ENCODE results near the gene RPS6KA1. TPM values are rescaled to one million over a fixed set of nuclear protein-coding genes. Genes with fewer than 3 reads are reported as not detected.
A peak's percentile ranks its signal among the peaks of the same experiment; 100 is the strongest.

RPS6KA1 gene
- total RNA-seq, 2 experiments from 2014 or later: 29.1 to 29.6 TPM

GRCh38 chr1:26533951-26534509, 4.5 kb downstream of the RPS6KA1 start:
- Mint-ChIP-seq H3K27me3 (no peaks in the 10 kb centered on the region), H3K9me3 (no peaks in the 10 kb centered on the region), H3K4me1 (ENCODE audit: low read depth) (peaks cover 44% of the 10 kb centered on the region), H3K36me3 (ENCODE audit: low read depth) (no peaks in the 10 kb centered on the region), H3K4me3 (no peak overlapping the region), H3K27ac (peak overlapping the region; percentile 13)
- Histone ChIP-seq H3K36me3 (ENCODE audit: insufficient read depth, low read length) (no peaks in the 10 kb centered on the region), H3K27me3 (ENCODE audit: control insufficient read depth in 1 of 2, insufficient read depth in 2 of 2, low read length in 2 of 2) (no peaks in the 10 kb centered on the region), H3K4me1 (ENCODE audit: insufficient read depth, low read length) (peaks cover 80% of the 10 kb centered on the region), H3K9me3 (ENCODE audit: control insufficient read depth in 1 of 2, insufficient read depth in 1 of 2, low read length in 2 of 2) (no peaks in the 10 kb centered on the region), H3K27ac (ENCODE audit: low read depth in 1 of 2, low read length in 2 of 2) (no peak overlapping the region), H3K4me3 (ENCODE audit: low read length) (no peak overlapping the region)
- no peak for ATAC-seq (ENCODE audit: poor library complexity)
- peak in 1 of 14 experiments; percentile 28 for DNase-seq
- POLR2A ChIA-PET: interaction anchor here (1.5 to 1.7 kb wide), 2 partner anchors 8 to 34 kb away, joined by 3 to 6 read pairs; no protein-coding TSS in a partner anchor
- CTCF ChIA-PET: interaction anchor here (1.2 kb wide), 1 partner anchor 34 kb away, joined by 3 read pairs; no protein-coding TSS in a partner anchor
- no peak for TF ChIP-seq CTCF (IDR thresholded peaks at IDR 0.05)
- intact Hi-C loops (cut with DNase I, micrococcal nuclease): no loop called here

GRCh38 chr1:26535201-26535600, 5.6 kb downstream of the RPS6KA1 start:
- Mint-ChIP-seq H3K9me3 (no peaks in the 10 kb centered on the region), H3K4me1 (ENCODE audit: low read depth) (peaks cover 50% of the 10 kb centered on the region), H3K36me3 (ENCODE audit: low read depth) (no peaks in the 10 kb centered on the region), H3K27ac (no peak overlapping the region), H3K27me3 (no peaks in the 10 kb centered on the region), H3K4me3 (no peak overlapping the region)
- POLR2A ChIA-PET: interaction anchor here (0.8 to 1.7 kb wide), 3 partner anchors 20 to 330 kb away, joined by 3 to 6 read pairs (median 3); no protein-coding TSS in a partner anchor
- no peak for TF ChIP-seq CTCF (IDR thresholded peaks at IDR 0.05)
- no peak for DNase-seq
- no peaks in the 10 kb centered on the region for H3K27me3 ChIP-seq (ENCODE audit: control insufficient read depth in 1 of 2, insufficient read depth in 2 of 2, low read length in 2 of 2)
- CTCF ChIA-PET: interaction anchor here (1.2 kb wide), 1 partner anchor 35 kb away, joined by 3 read pairs; no protein-coding TSS in a partner anchor
- H3K9me3 ChIP-seq (ENCODE audit: control insufficient read depth in 1 of 2, insufficient read depth in 1 of 2, low read length in 2 of 2): no peaks in the 10 kb centered on the region
- intact Hi-C loops (cut with DNase I, micrococcal nuclease): no loop called here
- no peak overlapping the region for H3K27ac ChIP-seq (ENCODE audit: low read depth in 1 of 2, low read length in 2 of 2)
- no peaks in the 10 kb centered on the region for H3K36me3 ChIP-seq (ENCODE audit: insufficient read depth, low read length)
- no peak overlapping the region for H3K4me3 ChIP-seq (ENCODE audit: low read length)
- peaks cover 85% of the 10 kb centered on the region for H3K4me1 ChIP-seq (ENCODE audit: insufficient read depth, low read length)
- no peak for ATAC-seq (ENCODE audit: poor library complexity)

- Mint-ChIP-seq H3K36me3 (ENCODE audit: low read depth) (no peaks in the 10 kb centered on the region), H3K27me3 (no peaks in the 10 kb centered on the region), H3K27ac (no peak overlapping the region), H3K4me1 (ENCODE audit: low read depth) (peaks cover 47% of the 10 kb centered on the region), H3K4me3 (no peak overlapping the region), H3K9me3 (no peaks in the 10 kb centered on the region)
- ChIA-PET POLR2A (no interaction called here), CTCF (no interaction called here)
- Histone ChIP-seq H3K27ac (ENCODE audit: low read depth in 1 of 2, low read length in 2 of 2) (no peak overlapping the region), H3K9me3 (ENCODE audit: control insufficient read depth in 1 of 2, insufficient read depth in 1 of 2, low read length in 2 of 2) (no peaks in the 10 kb centered on the region), H3K36me3 (ENCODE audit: insufficient read depth, low read length) (no peaks in the 10 kb centered on the region), H3K4me1 (ENCODE audit: insufficient read depth, low read length) (peaks cover 85% of the 10 kb centered on the region), H3K4me3 (ENCODE audit: low read length) (no peak overlapping the region), H3K27me3 (ENCODE audit: control insufficient read depth in 1 of 2, insufficient read depth in 2 of 2, low read length in 2 of 2) (no peaks in the 10 kb centered on the region)
- TF ChIP-seq CTCF (IDR thresholded peaks at IDR 0.05): no peak
- no peak for DNase-seq
- intact Hi-C loops (cut with DNase I, micrococcal nuclease): no loop called here
- ATAC-seq (ENCODE audit: poor library complexity): no peak
Observed at GRCh38 chr1:26536081-26536480, 6.5 kb downstream of the RPS6KA1 start.

All from CD4-positive, alpha-beta T cell (primary cell).